GM12878 (cell line): Measurements from ENCODE around the gene GRIA4. TPM values are rescaled to one million over a fixed set of nuclear protein-coding genes. Genes with fewer than 3 reads are reported as not detected.

Source experiments
- ATAC-seq: fragments of 200-7000 bp; cut with Tn5 transposase; 3 replicates; pipeline ENCODE4 v1.9.1; 2020; ENCODE audit warnings: mild to moderate bottlenecking, moderate library complexity
- BruUV-seq: library from RNA; stranded (reverse); fragments of 400-500 nt; replicated peaks from 2 replicates; lab custom pipeline; 2021; lab: Mats Ljungman, UMichigan
- CTCF ChIA-PET: fragments of 300-600 bp; sonication (Branson Sonifier 250); formaldehyde crosslinking; extraction: SDS; loops from one replicate; lab custom pipeline; 2021; ENCODE audit warnings: inconsistent platforms; lab: Yijun Ruan, JAX
- POLR2A ChIA-PET: fragments of 350-600 bp; formaldehyde crosslinking; extraction: SDS; loops from one replicate; lab custom pipeline; 2021; ENCODE audit warnings: inconsistent platforms; lab: Charles Lee
- RAD21 ChIA-PET: fragments of 300-600 bp; sonication (Branson Sonifier 250); formaldehyde crosslinking; loops from one replicate; lab custom pipeline; 2023; ENCODE audit warnings: antibody characterized with exemption; ENCODE audit not compliant: unreplicated experiment; lab: Charles Lee
- SMC1A ChIA-PET: fragments of 300-600 bp; sonication (Branson Sonifier 250); formaldehyde crosslinking; loops from one replicate; lab custom pipeline; 2023; ENCODE audit not compliant: unreplicated experiment, uncharacterized antibody; lab: Charles Lee
- DNase-seq: peaks from one replicate; pipeline ENCODE4 v3.0.0-alpha.2; 2011; ENCODE audit warnings: low read depth, low spot score
- FAIRE-seq: peaks from 3 replicates; lab custom pipeline; 2011; peaks lifted over from hg19 to GRCh38; lab: Jason Lieb, UNC
- H2AFZ ChIP-seq: 2 replicates; pipeline ENCODE4 v1.6.0; 2011; ENCODE audit warnings: low read depth, low read length, control low read depth; ENCODE audit not compliant: control insufficient read depth
- H3K27ac ChIP-seq: 2 replicates; pipeline ENCODE4 v1.5.1; 2011; ENCODE audit warnings: control low read depth; ENCODE audit not compliant: control insufficient read depth, insufficient read depth
- H3K27me3 ChIP-seq, 2 experiments: replicated peaks in 1 of 2; 2 replicates each; pipeline versions ENCODE4 v1.6.0 to v1.6.1; 2011; ENCODE audit warnings: low read length in 1 of 2; ENCODE audit not compliant: control insufficient read depth in 2 of 2, insufficient read depth in 2 of 2
- H3K36me3 ChIP-seq, 2 experiments: 2 replicates each; pipeline ENCODE4 v1.5.1; 2011; ENCODE audit warnings: low read length in 1 of 2; ENCODE audit not compliant: control insufficient read depth in 2 of 2, insufficient read depth in 2 of 2
- H3K4me1 ChIP-seq: 2 replicates; pipeline ENCODE4 v1.6.1; 2011; ENCODE audit warnings: mild to moderate bottlenecking, low read length, moderate library complexity, mixed read lengths; ENCODE audit not compliant: control insufficient read depth, insufficient read depth
- H3K4me2 ChIP-seq: 2 replicates; pipeline ENCODE4 v1.6.0; 2011; ENCODE audit warnings: control low read depth; ENCODE audit not compliant: control insufficient read depth, insufficient read depth
- H3K4me3 ChIP-seq: fragments of 200-600 bp; sonication (generic); 2 replicates; pipeline ENCODE4 v1.5.1; 2016
- H3K79me2 ChIP-seq: 2 replicates; pipeline ENCODE4 v1.6.0; 2011; ENCODE audit warnings: low read length; ENCODE audit not compliant: control insufficient read depth, insufficient read depth
- H3K9ac ChIP-seq: 2 replicates; pipeline ENCODE4 v1.8.0; 2011; ENCODE audit warnings: low read length, control low read depth, mixed read lengths; ENCODE audit not compliant: control insufficient read depth, insufficient read depth
- H3K9me3 ChIP-seq: replicated peaks from 3 replicates; pipeline ENCODE4 v1.5.1; 2011; ENCODE audit warnings: mild to moderate bottlenecking, low read length; ENCODE audit not compliant: control insufficient read depth, insufficient read depth
- H4K20me1 ChIP-seq: 2 replicates; pipeline ENCODE4 v1.6.0; 2011; ENCODE audit not compliant: control insufficient read depth, insufficient read depth
- SUPT20H ChIP-seq: IDR thresholded peaks from 2 replicates; pipeline ENCODE4 v1.6.1; 2011; ENCODE audit warnings: low read depth, mild to moderate bottlenecking, low read length, moderate library complexity, borderline replicate concordance; ENCODE audit not compliant: control insufficient read depth
- WGBS: methylation state at CpG from one replicate; pipeline ENCODE4 v1.1.6; 2016; ENCODE audit warnings: low lambda C conversion rate; ENCODE audit not compliant: insufficient replicate concordance, insufficient coverage; ENCODE audit errors: missing lambda C conversion rate; 5-methylcytosine and 5-hydroxymethylcytosine counted together
- in situ Hi-C: fragments of 300-500 bp; cut with MboI; formaldehyde crosslinking; loops from 9 replicates; pipeline ENCODE4 v1.14.3; 2018; ENCODE audit warnings: mixed read lengths
- intact Hi-C: fragments of 100-400 bp; cut with micrococcal nuclease; formaldehyde crosslinking; loops from one replicate; pipeline ENCODE4 v1.14.2; 2022; ENCODE audit not compliant: unreplicated experiment
- polyA plus RNA-seq, 11 experiments: library from polyadenylated mRNA; depleted of rRNA in 4 of 11; unstranded in 6 of 11; stranded (reverse) in 5 of 11; fragments of >200 nt; fragmentation: Nextera tagmentation in 4 of 11; fragmentation: Illumina TruSeq in 1 of 11; extraction: Ambion mirVana in 4 of 11; extraction: Trizol in 1 of 11; gene quantifications; 1 replicate in 1 of 11; 2 replicates in 10 of 11; pipeline versions ENCODE4 v1.2.1 to v1.2.3, GENCODE V29; 2011 to 2016; ENCODE audit warnings: inconsistent platforms in 2 of 11, missing spikeins in 2 of 11, low read depth in 1 of 11
- total RNA-seq, 4 experiments: library from RNA; depleted of rRNA in 3 of 4; stranded (reverse); fragments of >200 nt in 3 of 4; fragmentation: Illumina TruSeq in 1 of 4; extraction: Trizol in 1 of 4; gene quantifications; 2 replicates each; pipeline versions ENCODE4 v1.2.1 to v1.2.3, GENCODE V29; 2013 to 2021
- TF ChIP-seq, protein P1 (sequence below): fragments of 450-650 bp; IDR thresholded peaks from 2 replicates; pipeline ENCODE4 v1.6.1; 2017; ENCODE audit warnings: mild to moderate bottlenecking, moderate library complexity
- TF ChIP-seq, protein P2 (sequence below): fragments of 450-650 bp; formaldehyde crosslinking; IDR thresholded peaks from 2 replicates; pipeline ENCODE4 v1.4.0; 2022; ENCODE audit warnings: mild to moderate bottlenecking, moderate library complexity

Gene GRIA4
- total and polyA plus RNA-seq, 10 of the 15 experiments (the other 5 are each of a cell fraction or from before 2014, with no cell fraction given): 0.04 TPM; not detected in 9

DNA sequence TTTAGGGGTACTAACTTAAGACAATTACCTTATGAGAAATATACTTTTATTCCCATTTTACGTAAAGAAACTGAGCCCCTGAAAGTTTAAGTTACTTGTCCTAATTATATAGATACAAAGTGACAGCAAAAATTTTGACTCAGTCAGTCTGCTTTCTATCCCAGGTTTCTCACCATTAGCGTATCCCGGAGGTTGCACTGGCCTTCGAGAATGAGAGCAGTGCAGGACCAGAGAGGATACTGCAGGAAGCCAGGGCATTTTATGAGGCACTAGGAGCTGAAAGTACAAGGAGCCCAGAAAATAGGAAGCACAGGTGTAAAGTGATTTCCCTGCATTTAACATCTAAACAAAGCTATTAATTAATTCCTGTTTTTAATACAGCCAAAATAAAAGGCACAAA lies 55.4 kb downstream of the GRIA4 start (continued):
- TF ChIP-seq, protein P1, sequence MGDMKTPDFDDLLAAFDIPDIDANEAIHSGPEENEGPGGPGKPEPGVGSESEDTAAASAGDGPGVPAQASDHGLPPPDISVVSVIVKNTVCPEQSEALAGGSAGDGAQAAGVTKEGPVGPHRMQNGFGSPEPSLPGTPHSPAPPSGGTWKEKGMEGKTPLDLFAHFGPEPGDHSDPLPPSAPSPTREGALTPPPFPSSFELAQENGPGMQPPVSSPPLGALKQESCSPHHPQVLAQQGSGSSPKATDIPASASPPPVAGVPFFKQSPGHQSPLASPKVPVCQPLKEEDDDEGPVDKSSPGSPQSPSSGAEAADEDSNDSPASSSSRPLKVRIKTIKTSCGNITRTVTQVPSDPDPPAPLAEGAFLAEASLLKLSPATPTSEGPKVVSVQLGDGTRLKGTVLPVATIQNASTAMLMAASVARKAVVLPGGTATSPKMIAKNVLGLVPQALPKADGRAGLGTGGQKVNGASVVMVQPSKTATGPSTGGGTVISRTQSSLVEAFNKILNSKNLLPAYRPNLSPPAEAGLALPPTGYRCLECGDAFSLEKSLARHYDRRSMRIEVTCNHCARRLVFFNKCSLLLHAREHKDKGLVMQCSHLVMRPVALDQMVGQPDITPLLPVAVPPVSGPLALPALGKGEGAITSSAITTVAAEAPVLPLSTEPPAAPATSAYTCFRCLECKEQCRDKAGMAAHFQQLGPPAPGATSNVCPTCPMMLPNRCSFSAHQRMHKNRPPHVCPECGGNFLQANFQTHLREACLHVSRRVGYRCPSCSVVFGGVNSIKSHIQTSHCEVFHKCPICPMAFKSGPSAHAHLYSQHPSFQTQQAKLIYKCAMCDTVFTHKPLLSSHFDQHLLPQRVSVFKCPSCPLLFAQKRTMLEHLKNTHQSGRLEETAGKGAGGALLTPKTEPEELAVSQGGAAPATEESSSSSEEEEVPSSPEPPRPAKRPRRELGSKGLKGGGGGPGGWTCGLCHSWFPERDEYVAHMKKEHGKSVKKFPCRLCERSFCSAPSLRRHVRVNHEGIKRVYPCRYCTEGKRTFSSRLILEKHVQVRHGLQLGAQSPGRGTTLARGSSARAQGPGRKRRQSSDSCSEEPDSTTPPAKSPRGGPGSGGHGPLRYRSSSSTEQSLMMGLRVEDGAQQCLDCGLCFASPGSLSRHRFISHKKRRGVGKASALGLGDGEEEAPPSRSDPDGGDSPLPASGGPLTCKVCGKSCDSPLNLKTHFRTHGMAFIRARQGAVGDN: no peak
- no peak for TF ChIP-seq SUPT20H
- TF ChIP-seq, all 136 proteins: peak for 0

DNA sequence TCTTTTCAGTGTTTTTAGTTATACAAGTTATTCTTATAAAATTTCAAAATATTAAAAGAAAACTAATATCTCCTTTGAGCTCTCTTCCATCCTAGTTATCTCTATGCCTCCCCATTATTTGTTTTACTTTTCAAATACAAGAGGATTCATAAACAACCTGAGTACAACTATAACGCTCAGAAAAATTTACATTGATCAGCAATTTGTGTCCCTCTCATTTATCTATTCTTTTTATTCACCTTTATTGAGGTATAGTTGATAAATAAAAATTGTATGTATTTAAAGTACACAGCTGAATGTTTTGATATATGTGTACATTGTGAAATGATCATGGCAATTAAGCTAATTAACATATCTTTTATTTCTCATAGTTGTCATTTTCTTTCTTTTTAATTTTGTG lies 57.6 kb downstream of the GRIA4 start:
- no peak for FAIRE-seq
- Histone ChIP-seq H2AFZ (no peak overlapping the region), H3K36me3 (no peaks in the 10 kb centered on the region), H3K27me3 (no peaks in the 10 kb centered on the region), H3K4me3 (no peak overlapping the region), H3K9me3 (no peaks in the 10 kb centered on the region), H3K9ac (no peak overlapping the region), H3K27ac (no peak overlapping the region), H3K79me2 (no peaks in the 10 kb centered on the region), H3K4me1 (no peaks in the 10 kb centered on the region), H4K20me1 (no peaks in the 10 kb centered on the region), H3K4me2 (no peak overlapping the region)
- RAD21 ChIA-PET: no interaction called here
- ATAC-seq: no peak
- 5% methylated on average over 1 of the region's 1 CpG for WGBS
- intact Hi-C loops: no loop called here
- no peak for DNase-seq
- no TSS peak for BruUV-seq
- CTCF ChIA-PET: no interaction called here
- TF ChIP-seq, protein P2, sequence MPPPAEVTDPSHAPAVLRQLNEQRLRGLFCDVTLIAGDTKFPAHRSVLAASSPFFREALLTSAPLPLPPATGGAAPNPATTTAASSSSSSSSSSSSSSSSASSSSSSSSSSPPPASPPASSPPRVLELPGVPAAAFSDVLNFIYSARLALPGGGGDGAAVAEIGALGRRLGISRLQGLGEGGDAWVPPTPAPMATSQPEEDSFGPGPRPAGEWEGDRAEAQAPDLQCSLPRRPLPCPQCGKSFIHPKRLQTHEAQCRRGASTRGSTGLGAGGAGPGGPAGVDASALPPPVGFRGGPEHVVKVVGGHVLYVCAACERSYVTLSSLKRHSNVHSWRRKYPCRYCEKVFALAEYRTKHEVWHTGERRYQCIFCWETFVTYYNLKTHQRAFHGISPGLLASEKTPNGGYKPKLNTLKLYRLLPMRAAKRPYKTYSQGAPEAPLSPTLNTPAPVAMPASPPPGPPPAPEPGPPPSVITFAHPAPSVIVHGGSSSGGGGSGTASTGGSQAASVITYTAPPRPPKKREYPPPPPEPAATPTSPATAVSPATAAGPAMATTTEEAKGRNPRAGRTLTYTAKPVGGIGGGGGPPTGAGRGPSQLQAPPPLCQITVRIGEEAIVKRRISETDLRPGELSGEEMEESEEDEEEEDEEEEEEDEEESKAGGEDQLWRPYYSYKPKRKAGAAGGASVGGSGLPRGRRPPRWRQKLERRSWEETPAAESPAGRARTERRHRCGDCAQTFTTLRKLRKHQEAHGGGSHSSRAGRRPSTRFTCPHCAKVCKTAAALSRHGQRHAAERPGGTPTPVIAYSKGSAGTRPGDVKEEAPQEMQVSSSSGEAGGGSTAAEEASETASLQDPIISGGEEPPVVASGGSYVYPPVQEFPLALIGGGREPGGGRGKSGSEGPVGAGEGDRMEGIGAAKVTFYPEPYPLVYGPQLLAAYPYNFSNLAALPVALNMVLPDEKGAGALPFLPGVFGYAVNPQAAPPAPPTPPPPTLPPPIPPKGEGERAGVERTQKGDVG: no peak
- SMC1A ChIA-PET: no interaction called here
- in situ Hi-C loops: no loop called here
- POLR2A ChIA-PET: no interaction called here
